ENCODE data around the gene ZMAT5. TPM values are rescaled to one million over a fixed set of nuclear protein-coding genes. Genes with fewer than 3 reads are reported as not detected.

ZMAT5 gene
- total RNA-seq, 2 experiments from 2014 or later = 19.2 to 25.1 TPM

DNA sequence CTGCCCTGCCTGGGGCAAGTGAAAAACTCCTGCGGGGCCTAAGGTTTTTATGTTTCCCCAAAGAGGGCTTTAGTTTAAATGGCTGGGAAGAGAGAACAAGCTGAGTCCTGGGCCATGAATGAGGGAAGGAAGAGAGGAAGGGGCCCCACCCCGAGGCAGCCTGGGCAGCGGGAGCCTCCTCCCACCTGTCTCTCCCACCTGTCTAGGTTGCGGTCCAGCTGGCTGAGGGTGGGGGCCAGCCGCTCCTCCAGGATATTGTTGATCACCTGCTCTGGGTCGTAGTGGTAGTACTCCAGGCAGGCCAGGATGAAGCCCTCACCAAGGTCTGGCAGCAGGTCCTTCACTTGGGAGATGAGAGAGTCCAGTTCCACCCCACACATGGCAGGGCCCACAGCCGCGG lies 35.0 kb upstream of the ZMAT5 start:
- ChIA-PET POLR2A (no interaction called here), CTCF (interaction anchor here (0.6 kb wide), 1 partner anchor 1786 kb away, joined by 3 read pairs; no protein-coding TSS in a partner anchor)
- H3K36me3 Mint-ChIP-seq (ENCODE audit: low read depth) = peaks cover 45% of the 10 kb centered on the region
- no peak overlapping the region for H3K27ac Mint-ChIP-seq
- intact Hi-C loops (cut with DNase I, micrococcal nuclease) = no loop called here
- no peaks in the 10 kb centered on the region for H3K27me3 Mint-ChIP-seq
- no peaks in the 10 kb centered on the region for H3K4me1 Mint-ChIP-seq
- no peak overlapping the region for H3K4me3 Mint-ChIP-seq
- DNase-seq (no peak), ATAC-seq (no peak)
- H3K9me3 Mint-ChIP-seq (ENCODE audit: low read depth) = no peaks in the 10 kb centered on the region

DNA sequence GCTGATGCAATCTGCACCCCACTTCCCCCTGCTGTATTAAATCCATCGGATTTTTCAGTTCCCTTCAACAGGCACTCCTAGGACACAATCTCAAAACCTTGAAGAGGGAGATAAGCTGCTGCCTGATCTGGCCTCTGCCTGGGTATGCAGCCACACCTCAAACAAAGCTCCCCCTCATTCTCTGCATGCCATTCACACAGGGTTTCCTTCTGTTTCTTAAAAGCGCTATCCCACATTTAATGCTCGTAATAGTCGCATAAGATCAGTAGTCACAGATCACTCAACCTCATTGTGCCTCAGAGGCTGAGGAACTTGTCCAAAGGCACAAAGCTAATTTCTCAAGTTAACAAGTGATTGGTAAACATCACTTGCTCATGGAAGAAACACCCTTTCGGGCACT lies 34.3 kb upstream of the ZMAT5 start:
- H3K27ac Mint-ChIP-seq = no peak overlapping the region
- no peaks in the 10 kb centered on the region for H3K4me1 Mint-ChIP-seq
- POLR2A ChIA-PET = no interaction called here
- intact Hi-C loops (cut with DNase I, micrococcal nuclease) = no loop called here
- H3K36me3 Mint-ChIP-seq (ENCODE audit: low read depth) = peaks cover 43% of the 10 kb centered on the region
- H3K27me3 Mint-ChIP-seq = no peaks in the 10 kb centered on the region
- CTCF ChIA-PET = no interaction called here
- no peaks in the 10 kb centered on the region for H3K9me3 Mint-ChIP-seq (ENCODE audit: low read depth)
- ATAC-seq = no peak
- no peak overlapping the region for H3K4me3 Mint-ChIP-seq
- no peak for DNase-seq

GRCh38 chr22:29799217-29799680 lies 32.4 kb upstream of the ZMAT5 start:
- ATAC-seq = no peak
- Mint-ChIP-seq H3K27me3 (no peaks in the 10 kb centered on the region), H3K27ac (no peak overlapping the region), H3K36me3 (ENCODE audit: low read depth) (peaks cover 34% of the 10 kb centered on the region), H3K9me3 (ENCODE audit: low read depth) (no peaks in the 10 kb centered on the region), H3K4me1 (no peaks in the 10 kb centered on the region), H3K4me3 (no peak overlapping the region)
- no peak for DNase-seq
- intact Hi-C loops (cut with DNase I, micrococcal nuclease) = no loop called here
- ChIA-PET CTCF (interaction anchor here (0.7 kb wide), 1 partner anchor 319 kb away, joined by 3 read pairs; no protein-coding TSS in a partner anchor), POLR2A (no interaction called here)

- ATAC-seq (no peak), DNase-seq (no peak)
- no peak overlapping the region for H3K27ac Mint-ChIP-seq
- no peaks in the 10 kb centered on the region for H3K27me3 Mint-ChIP-seq
- ChIA-PET POLR2A (no interaction called here), CTCF (interaction anchor here (0.7 kb wide), 1 partner anchor 318 kb away, joined by 3 read pairs; no protein-coding TSS in a partner anchor)
- H3K4me3 Mint-ChIP-seq = no peak overlapping the region
- H3K4me1 Mint-ChIP-seq = no peaks in the 10 kb centered on the region
- intact Hi-C loops (cut with DNase I, micrococcal nuclease) = no loop called here
- H3K9me3 Mint-ChIP-seq (ENCODE audit: low read depth) = no peaks in the 10 kb centered on the region
- H3K36me3 Mint-ChIP-seq (ENCODE audit: low read depth) = peaks cover 34% of the 10 kb centered on the region
Observed at GRCh38 chr22:29798801-29799200, 32.0 kb upstream of the ZMAT5 start.

DNA sequence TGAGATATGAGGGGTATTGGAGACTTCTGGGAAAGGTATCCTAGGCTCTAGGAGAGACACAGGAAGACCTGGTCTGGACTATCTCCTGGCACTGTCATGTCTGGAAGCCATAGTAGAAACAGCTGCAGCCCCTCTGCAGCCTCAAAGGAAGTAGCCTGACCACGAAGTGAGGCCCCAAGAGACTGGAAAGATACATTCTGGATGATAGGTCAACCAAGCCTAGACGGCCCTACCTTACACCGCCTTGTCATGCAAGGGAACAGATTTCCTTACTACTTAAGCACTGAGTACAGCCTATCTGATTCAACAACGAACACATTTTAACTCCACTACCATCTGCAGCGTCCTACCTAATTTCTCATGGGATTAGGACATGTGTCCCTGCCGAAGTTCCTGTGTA lies 31.5 kb upstream of the ZMAT5 start:
- peaks cover 30% of the 10 kb centered on the region for H3K36me3 Mint-ChIP-seq (ENCODE audit: low read depth)

DNA sequence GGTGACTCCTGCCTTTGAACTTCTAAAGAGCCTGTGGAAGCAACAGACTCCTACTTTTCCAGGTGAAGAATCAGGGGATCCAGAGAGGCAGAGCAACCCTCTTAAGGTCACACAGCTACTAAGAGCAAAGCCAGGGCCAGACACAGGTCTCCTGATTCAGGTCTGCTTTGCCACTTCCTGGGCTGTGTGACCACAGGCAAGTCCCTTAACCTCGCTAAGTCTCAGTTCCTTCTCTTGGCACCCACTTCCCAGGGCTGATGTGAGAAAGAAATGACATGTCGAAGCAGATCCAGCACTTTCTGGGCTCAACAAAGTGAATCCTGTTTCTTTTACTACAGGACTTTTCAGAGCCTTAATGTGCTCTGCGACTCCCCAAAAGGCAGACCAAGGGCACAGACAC lies 30.5 kb upstream of the ZMAT5 start:
- DNase-seq (no peak), ATAC-seq (no peak)
- intact Hi-C loops (cut with DNase I, micrococcal nuclease) = no loop called here
- H3K36me3 Mint-ChIP-seq (ENCODE audit: low read depth) = peaks cover 29% of the 10 kb centered on the region
- H3K27ac Mint-ChIP-seq = no peak overlapping the region
- H3K4me1 Mint-ChIP-seq = no peaks in the 10 kb centered on the region
- ChIA-PET CTCF (interaction anchor here (0.7 kb wide), 1 partner anchor 96 kb away, joined by 3 read pairs; no protein-coding TSS in a partner anchor), POLR2A (no interaction called here)
- H3K9me3 Mint-ChIP-seq (ENCODE audit: low read depth) = no peaks in the 10 kb centered on the region
- no peaks in the 10 kb centered on the region for H3K27me3 Mint-ChIP-seq
- H3K4me3 Mint-ChIP-seq = no peak overlapping the region

More for the DNA sequence above, 31.5 kb upstream of the ZMAT5 start:
- no peak for DNase-seq
- intact Hi-C loops (cut with DNase I, micrococcal nuclease) = no loop called here
- ATAC-seq = no peak
- Mint-ChIP-seq H3K27ac (no peak overlapping the region), H3K9me3 (ENCODE audit: low read depth) (no peaks in the 10 kb centered on the region), H3K4me1 (no peaks in the 10 kb centered on the region), H3K27me3 (no peaks in the 10 kb centered on the region), H3K4me3 (no peak overlapping the region)
- ChIA-PET CTCF (interaction anchor here (0.7 kb wide), 1 partner anchor 318 kb away, joined by 3 read pairs; no protein-coding TSS in a partner anchor), POLR2A (no interaction called here)

DNA sequence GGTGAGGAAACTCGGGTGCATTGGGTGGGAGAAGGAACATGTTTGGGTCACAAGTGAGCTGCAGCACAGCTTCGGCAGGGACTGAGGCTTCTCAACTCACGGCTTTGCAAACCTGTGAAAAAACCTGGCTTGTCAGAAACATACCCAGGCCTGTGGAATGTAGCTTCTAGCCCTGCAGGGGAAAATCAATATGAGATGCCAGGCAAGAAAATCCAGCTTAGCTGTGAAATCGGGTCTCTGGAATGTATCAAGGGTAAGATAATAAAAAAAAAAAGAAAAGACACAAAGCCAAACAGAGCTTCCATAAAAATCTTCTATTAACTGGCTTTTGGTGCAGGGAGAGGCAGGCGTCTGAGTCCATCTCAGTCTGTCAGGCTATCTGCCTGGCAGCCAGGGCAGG lies 28.9 kb upstream of the ZMAT5 start:
- no peaks in the 10 kb centered on the region for H3K4me1 Mint-ChIP-seq
- no peaks in the 10 kb centered on the region for H3K9me3 Mint-ChIP-seq (ENCODE audit: low read depth)
- H3K4me3 Mint-ChIP-seq = no peak overlapping the region
- POLR2A ChIA-PET = no interaction called here
- no peak for DNase-seq
- ATAC-seq = no peak
- peaks cover 21% of the 10 kb centered on the region for H3K36me3 Mint-ChIP-seq (ENCODE audit: low read depth)
- H3K27ac Mint-ChIP-seq = no peak overlapping the region
- intact Hi-C loops (cut with DNase I, micrococcal nuclease) = no loop called here
- CTCF ChIA-PET = interaction anchor here (0.8 kb wide), 1 partner anchor 10 kb away, joined by 3 read pairs; no protein-coding TSS in a partner anchor
- no peaks in the 10 kb centered on the region for H3K27me3 Mint-ChIP-seq

DNA sequence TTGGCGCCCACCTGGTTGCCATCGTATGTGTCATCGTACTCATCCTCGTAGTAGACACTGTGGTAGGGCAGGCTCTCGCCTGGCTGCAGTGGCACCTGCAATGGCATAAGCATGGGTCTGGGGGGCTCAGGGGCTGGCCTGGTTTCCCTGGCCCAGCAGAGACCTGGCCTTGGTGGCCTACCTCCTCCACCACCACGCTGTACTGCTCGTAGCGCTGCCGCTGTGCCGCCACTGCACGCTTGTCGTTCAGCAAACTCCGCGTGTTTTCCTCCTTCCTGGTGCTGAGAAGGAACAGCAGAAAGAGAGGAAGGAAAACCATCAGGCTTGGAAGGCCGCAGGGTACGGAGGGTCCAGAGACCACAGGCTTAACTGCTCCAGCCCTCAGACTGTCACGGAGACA lies 26.6 kb upstream of the ZMAT5 start:
- Mint-ChIP-seq H3K27ac (no peak overlapping the region), H3K36me3 (ENCODE audit: low read depth) (peaks cover 24% of the 10 kb centered on the region), H3K27me3 (no peaks in the 10 kb centered on the region), H3K9me3 (ENCODE audit: low read depth) (no peaks in the 10 kb centered on the region), H3K4me1 (no peaks in the 10 kb centered on the region), H3K4me3 (no peak overlapping the region)
- no peak for DNase-seq
- CTCF ChIA-PET = no interaction called here
- no peak for ATAC-seq
- POLR2A ChIA-PET = no interaction called here
- intact Hi-C loops (cut with DNase I, micrococcal nuclease) = no loop called here

- no peak for DNase-seq
- Mint-ChIP-seq H3K4me1 (no peaks in the 10 kb centered on the region), H3K27ac (no peak overlapping the region), H3K9me3 (ENCODE audit: low read depth) (no peaks in the 10 kb centered on the region), H3K36me3 (ENCODE audit: low read depth) (peaks cover 23% of the 10 kb centered on the region), H3K4me3 (no peak overlapping the region), H3K27me3 (no peaks in the 10 kb centered on the region)
- ChIA-PET CTCF (interaction anchor here (0.6 kb wide), 1 partner anchor 12 kb away, joined by 3 read pairs; no protein-coding TSS in a partner anchor), POLR2A (interaction anchor here (0.6 kb wide), 1 partner anchor 115 kb away, joined by 3 read pairs; no protein-coding TSS in a partner anchor)
- intact Hi-C loops (cut with DNase I, micrococcal nuclease) = no loop called here
- ATAC-seq = no peak
Observed at GRCh38 chr22:29790061-29790460, 23.3 kb upstream of the ZMAT5 start.

GRCh38 chr22:29788339-29789279 lies 21.8 kb upstream of the ZMAT5 start:
- Mint-ChIP-seq H3K36me3 (ENCODE audit: low read depth) (peaks cover 23% of the 10 kb centered on the region), H3K4me1 (no peaks in the 10 kb centered on the region), H3K9me3 (ENCODE audit: low read depth) (no peaks in the 10 kb centered on the region), H3K27ac (no peak overlapping the region), H3K27me3 (no peaks in the 10 kb centered on the region), H3K4me3 (no peak overlapping the region)
- intact Hi-C loops (cut with DNase I, micrococcal nuclease) = no loop called here
- ChIA-PET CTCF (no interaction called here), POLR2A (no interaction called here)
- no peak for ATAC-seq
- DNase-seq = no peak

GRCh38 chr22:29787371-29787980 lies 20.7 kb upstream of the ZMAT5 start:
- Mint-ChIP-seq H3K27me3 (no peaks in the 10 kb centered on the region), H3K4me3 (no peak overlapping the region), H3K36me3 (ENCODE audit: low read depth) (peaks cover 23% of the 10 kb centered on the region), H3K4me1 (no peaks in the 10 kb centered on the region), H3K9me3 (ENCODE audit: low read depth) (no peaks in the 10 kb centered on the region), H3K27ac (no peak overlapping the region)
- no peak for ATAC-seq
- no peak for DNase-seq
- intact Hi-C loops (cut with DNase I, micrococcal nuclease) = no loop called here
- POLR2A ChIA-PET = no interaction called here
- CTCF ChIA-PET = no interaction called here
